T47D (cell line): ENCODE results near the gene CCDC88C.

Experiments
- DNase-seq, 2 experiments: peaks; one replicate each; pipeline versions ENCODE4 v3.0.0 to v3.0.0-alpha.2; 2011 to 2012; ENCODE audit warnings: low read depth in 1 of 2, low spot score in 1 of 2
- JUND ChIP-seq: IDR thresholded peaks from 2 replicates; pipeline ENCODE4 v1.6.1; 2012; ENCODE audit warnings: low read depth
- in situ Hi-C: cut with HindIII; loops from 2 replicates; pipeline ENCODE4 v1.10.0; 2016; ENCODE audit warnings: low sequenced_read_pairs, low pct_unique_long_range_greater_than_20kb

CCDC88C gene

GRCh38 chr14:91225025-91225424 lies 192.6 kb downstream of the CCDC88C start:
- no peak for TF ChIP-seq JUND
- DNase-seq = no peak
- in situ Hi-C loops = no loop called here

- no peak for TF ChIP-seq JUND
- no peak for DNase-seq
- in situ Hi-C loops = no loop called here
These were observed 194.4 kb downstream of the CCDC88C start for GRCh38 chr14:91223028-91223783.
